K562 (cell line): Measurements from ENCODE around the gene ZNF146. TPM values are rescaled to one million over a fixed set of nuclear protein-coding genes. Genes with fewer than 3 reads are reported as not detected.

Experiments used
- BRD9 ChIP-seq: fragments of 450-650 bp; IDR thresholded peaks from 2 replicates; pipeline ENCODE4 v1.6.1; 2018; ENCODE audit warnings: low read depth; ENCODE audit not compliant: partially characterized antibody
- CBFA2T3 ChIP-seq: fragments of 450-650 bp; IDR thresholded peaks from 2 replicates; pipeline ENCODE4 v1.6.1; 2017
- ELF4 ChIP-seq: fragments of 450-650 bp; formaldehyde crosslinking; IDR thresholded peaks from 2 replicates; pipeline ENCODE4 v1.4.0; 2022; ENCODE audit warnings: missing genetic modification characterization
- EP400 ChIP-seq: fragments of 450-650 bp; IDR thresholded peaks from 2 replicates; pipeline ENCODE4 v1.6.1; 2017; ENCODE audit warnings: antibody characterized with exemption, mild to moderate bottlenecking, moderate library complexity
- HDAC6 ChIP-seq: IDR thresholded peaks from 2 replicates; pipeline ENCODE4 v1.6.1; 2012; ENCODE audit warnings: low read depth, mild to moderate bottlenecking, control low read depth, inconsistent platforms, low read length, moderate library complexity
- HNRNPLL ChIP-seq: fragments of 200-400 bp; formaldehyde crosslinking; IDR thresholded peaks from 2 replicates; pipeline ENCODE4 v1.6.1; 2017; ENCODE audit warnings: low read length, low read depth, mild to moderate bottlenecking; ENCODE audit not compliant: poor library complexity, severe bottlenecking
- JUN ChIP-seq, 2 experiments: sonication (generic) in 1 of 2; formaldehyde crosslinking in 1 of 2; IDR thresholded peaks; 2 replicates each; pipeline versions ENCODE4 v1.6.1 to v1.8.0; 2012 to 2022; ENCODE audit warnings: borderline replicate concordance in 2 of 2, mild to moderate bottlenecking in 2 of 2, improper control_type of control experiment in 1 of 2, low read depth in 1 of 2, low read length in 1 of 2, missing genetic modification reagents in 1 of 2
- KDM2B ChIP-seq: fragments of 250-450 bp; sonication (Bioruptor Pico); IDR thresholded peaks from 2 replicates; pipeline ENCODE4 v1.8.0; 2021; ENCODE audit warnings: mild to moderate bottlenecking, moderate library complexity
- MIER1 ChIP-seq: fragments of 450-650 bp; IDR thresholded peaks from 2 replicates; pipeline ENCODE4 v1.6.1; 2016; ENCODE audit warnings: antibody characterized with exemption, mild to moderate bottlenecking, low read depth
- NFYB ChIP-seq: IDR thresholded peaks from 2 replicates; pipeline ENCODE4 v1.6.1; 2011; ENCODE audit warnings: mild to moderate bottlenecking, moderate library complexity; ENCODE audit not compliant: insufficient read length; ENCODE audit errors: extremely low read depth
- OTX1 ChIP-seq: fragments of 450-650 bp; formaldehyde crosslinking; IDR thresholded peaks from 2 replicates; pipeline ENCODE4 v1.4.0; 2022; ENCODE audit warnings: mild to moderate bottlenecking
- PHF8 ChIP-seq: fragments of 200-600 bp; sonication (generic); IDR thresholded peaks from 2 replicates; pipeline ENCODE4 v1.6.1; 2012; ENCODE audit warnings: mixed run types, mild to moderate bottlenecking, inconsistent platforms, low read length, moderate library complexity, borderline replicate concordance
- SMARCA4 ChIP-seq: fragments of 450-650 bp; IDR thresholded peaks from 2 replicates; pipeline ENCODE4 v1.6.1; 2016
- SMARCE1 ChIP-seq: fragments of 450-650 bp; IDR thresholded peaks from 2 replicates; pipeline ENCODE4 v1.7.1; 2016; ENCODE audit warnings: mild to moderate bottlenecking
- TEAD2 ChIP-seq: fragments of 450-650 bp; IDR thresholded peaks from 2 replicates; pipeline ENCODE4 v1.6.1; 2016; ENCODE audit warnings: missing genetic modification characterization, control low read depth, missing compliant biosample characterization
- TSC22D4 ChIP-seq: fragments of 450-650 bp; IDR thresholded peaks from 2 replicates; pipeline ENCODE4 v1.6.1; 2016; ENCODE audit warnings: missing genetic modification characterization, missing biosample characterization, control low read depth
- polyA plus RNA-seq, 8 experiments: library from polyadenylated mRNA; depleted of rRNA in 4 of 8; stranded (reverse) in 5 of 8; unstranded in 3 of 8; fragments of >200 nt; fragmentation: Nextera tagmentation in 2 of 8; fragmentation: Illumina TruSeq in 1 of 8; extraction: Ambion mirVana in 2 of 8; extraction: Trizol in 1 of 8; gene quantifications; 2 replicates each; pipeline versions ENCODE4 v1.2.1 to v1.2.3, GENCODE V29; 2011 to 2014; ENCODE audit warnings: inconsistent platforms in 1 of 8, missing spikeins in 1 of 8
- total RNA-seq, 7 experiments: library from RNA; depleted of rRNA in 6 of 7; stranded (reverse); fragments of >200 nt in 6 of 7; fragmentation: Illumina TruSeq in 2 of 7; extraction: Trizol in 2 of 7; gene quantifications; 2 replicates each; pipeline versions ENCODE4 v1.2.1 to v1.2.3, GENCODE V29; 2011 to 2021; ENCODE audit warnings: low replicate concordance in 1 of 7
- TF ChIP-seq, protein P1 (sequence below): fragments of 200-800 bp; sonication (Bioruptor generic); IDR thresholded peaks from 2 replicates; pipeline ENCODE4 v1.6.1; 2016; ENCODE audit warnings: missing genetic modification characterization, missing compliant biosample characterization
- TF ChIP-seq, protein P2 (sequence below): fragments of 450-650 bp; formaldehyde crosslinking; IDR thresholded peaks from 2 replicates; pipeline ENCODE4 v1.4.0; 2022; ENCODE audit warnings: missing genetic modification characterization

The ZNF146 gene
- total and polyA plus RNA-seq, 9 of the 15 experiments (the other 6 are each of a cell fraction or from before 2014, with no cell fraction given) = 36.2 to 195 (median 116) TPM

DNA sequence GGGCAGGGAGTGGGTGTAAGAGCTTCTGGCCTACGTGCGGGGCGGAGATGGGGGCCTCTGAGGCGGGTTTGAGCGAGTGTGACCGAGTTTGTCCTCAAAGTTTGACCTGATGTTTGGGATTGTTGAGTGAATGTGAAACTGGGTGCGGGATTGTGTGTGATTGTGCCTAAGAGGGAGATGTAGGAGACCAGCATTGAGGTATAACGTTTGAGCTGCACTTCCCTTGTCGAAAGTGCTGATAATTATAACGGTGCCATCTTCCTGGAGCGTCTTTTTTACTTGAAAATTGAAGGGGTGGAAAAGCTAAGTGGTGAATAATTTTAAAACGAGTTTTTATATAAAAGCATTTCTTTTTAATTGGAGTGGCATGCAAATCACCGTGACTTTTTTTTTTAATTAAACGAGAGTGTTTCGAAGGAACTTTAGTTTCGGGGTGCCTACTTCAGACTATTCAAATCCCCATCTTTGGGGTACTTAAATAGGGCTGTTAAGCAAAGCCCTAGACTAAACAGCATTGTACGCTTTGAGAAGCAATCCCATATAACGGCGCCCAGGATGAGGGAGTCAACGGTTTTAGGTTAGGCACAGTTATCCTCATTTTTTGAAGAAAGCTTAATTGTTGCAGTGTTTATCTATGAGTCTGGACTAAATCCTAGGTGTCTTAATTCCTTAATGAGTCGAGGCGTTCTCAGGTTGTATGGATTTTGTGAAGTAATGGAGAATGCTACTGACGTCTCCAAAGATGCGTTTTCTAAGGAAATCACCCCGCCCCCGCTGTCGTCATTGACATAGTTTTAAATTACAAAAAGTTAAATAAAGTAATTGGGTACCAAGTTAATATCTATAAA, 594 bp downstream of the ZNF146 start (continued):
- TF ChIP-seq, protein P1, sequence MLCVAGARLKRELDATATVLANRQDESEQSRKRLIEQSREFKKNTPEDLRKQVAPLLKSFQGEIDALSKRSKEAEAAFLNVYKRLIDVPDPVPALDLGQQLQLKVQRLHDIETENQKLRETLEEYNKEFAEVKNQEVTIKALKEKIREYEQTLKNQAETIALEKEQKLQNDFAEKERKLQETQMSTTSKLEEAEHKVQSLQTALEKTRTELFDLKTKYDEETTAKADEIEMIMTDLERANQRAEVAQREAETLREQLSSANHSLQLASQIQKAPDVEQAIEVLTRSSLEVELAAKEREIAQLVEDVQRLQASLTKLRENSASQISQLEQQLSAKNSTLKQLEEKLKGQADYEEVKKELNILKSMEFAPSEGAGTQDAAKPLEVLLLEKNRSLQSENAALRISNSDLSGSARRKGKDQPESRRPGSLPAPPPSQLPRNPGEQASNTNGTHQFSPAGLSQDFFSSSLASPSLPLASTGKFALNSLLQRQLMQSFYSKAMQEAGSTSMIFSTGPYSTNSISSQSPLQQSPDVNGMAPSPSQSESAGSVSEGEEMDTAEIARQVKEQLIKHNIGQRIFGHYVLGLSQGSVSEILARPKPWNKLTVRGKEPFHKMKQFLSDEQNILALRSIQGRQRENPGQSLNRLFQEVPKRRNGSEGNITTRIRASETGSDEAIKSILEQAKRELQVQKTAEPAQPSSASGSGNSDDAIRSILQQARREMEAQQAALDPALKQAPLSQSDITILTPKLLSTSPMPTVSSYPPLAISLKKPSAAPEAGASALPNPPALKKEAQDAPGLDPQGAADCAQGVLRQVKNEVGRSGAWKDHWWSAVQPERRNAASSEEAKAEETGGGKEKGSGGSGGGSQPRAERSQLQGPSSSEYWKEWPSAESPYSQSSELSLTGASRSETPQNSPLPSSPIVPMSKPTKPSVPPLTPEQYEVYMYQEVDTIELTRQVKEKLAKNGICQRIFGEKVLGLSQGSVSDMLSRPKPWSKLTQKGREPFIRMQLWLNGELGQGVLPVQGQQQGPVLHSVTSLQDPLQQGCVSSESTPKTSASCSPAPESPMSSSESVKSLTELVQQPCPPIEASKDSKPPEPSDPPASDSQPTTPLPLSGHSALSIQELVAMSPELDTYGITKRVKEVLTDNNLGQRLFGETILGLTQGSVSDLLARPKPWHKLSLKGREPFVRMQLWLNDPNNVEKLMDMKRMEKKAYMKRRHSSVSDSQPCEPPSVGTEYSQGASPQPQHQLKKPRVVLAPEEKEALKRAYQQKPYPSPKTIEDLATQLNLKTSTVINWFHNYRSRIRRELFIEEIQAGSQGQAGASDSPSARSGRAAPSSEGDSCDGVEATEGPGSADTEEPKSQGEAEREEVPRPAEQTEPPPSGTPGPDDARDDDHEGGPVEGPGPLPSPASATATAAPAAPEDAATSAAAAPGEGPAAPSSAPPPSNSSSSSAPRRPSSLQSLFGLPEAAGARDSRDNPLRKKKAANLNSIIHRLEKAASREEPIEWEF (CRISPR knock-in tag) = no peak
- no peak for TF ChIP-seq HNRNPLL
- no peak for TF ChIP-seq TSC22D4
- TF ChIP-seq OTX1 (CRISPR knock-in tag) = peak; percentile 92
- TF ChIP-seq TEAD2 (tag) = no peak
- TF ChIP-seq MIER1 = no peak
- TF ChIP-seq BRD9 = peak; percentile 60
- no peak for TF ChIP-seq HDAC6
- TF ChIP-seq SMARCE1 = peak; percentile 17; the same call in 1 of the 2 replicates
- no peak for TF ChIP-seq CBFA2T3
- no peak for TF ChIP-seq NFYB
- no peak for TF ChIP-seq KDM2B (CRISPR knock-in tag)
- peak; percentile 46; the same call in 1 of the 2 replicates for TF ChIP-seq EP400
- TF ChIP-seq ELF4 = peak; percentile 82
- TF ChIP-seq SMARCA4 = peak; percentile 34; the same call in 1 of the 2 replicates
- TF ChIP-seq JUN (IDR thresholded peaks at IDR 0.05; ENCODE audit: borderline replicate concordance, low read depth, low read length) = no peak
- no peak for TF ChIP-seq JUN (CRISPR knock-in tag; IDR thresholded peaks at IDR 0.05; ENCODE audit: borderline replicate concordance)
- TF ChIP-seq PHF8 = peak; percentile 89; the same call in 1 of the 2 replicates
- TF ChIP-seq, protein P2, sequence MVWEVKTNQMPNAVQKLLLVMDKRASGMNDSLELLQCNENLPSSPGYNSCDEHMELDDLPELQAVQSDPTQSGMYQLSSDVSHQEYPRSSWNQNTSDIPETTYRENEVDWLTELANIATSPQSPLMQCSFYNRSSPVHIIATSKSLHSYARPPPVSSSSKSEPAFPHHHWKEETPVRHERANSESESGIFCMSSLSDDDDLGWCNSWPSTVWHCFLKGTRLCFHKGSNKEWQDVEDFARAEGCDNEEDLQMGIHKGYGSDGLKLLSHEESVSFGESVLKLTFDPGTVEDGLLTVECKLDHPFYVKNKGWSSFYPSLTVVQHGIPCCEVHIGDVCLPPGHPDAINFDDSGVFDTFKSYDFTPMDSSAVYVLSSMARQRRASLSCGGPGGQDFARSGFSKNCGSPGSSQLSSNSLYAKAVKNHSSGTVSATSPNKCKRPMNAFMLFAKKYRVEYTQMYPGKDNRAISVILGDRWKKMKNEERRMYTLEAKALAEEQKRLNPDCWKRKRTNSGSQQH (CRISPR knock-in tag) = peak; percentile 82
